Neuronal stem cell (in vitro differentiated cells): Measurements from ENCODE around the gene NELL1.

ENCODE experiments used
- DNase-seq: peaks from one replicate; pipeline ENCODE4 v3.0.0-alpha.2; 2013; ENCODE audit warnings: low spot score
- H2AFZ ChIP-seq: one replicate; pipeline ENCODE4 v1.6.1; 2013; ENCODE audit warnings: mild to moderate bottlenecking, low read length, inconsistent platforms
- H2AK5ac ChIP-seq: 2 replicates; pipeline ENCODE4 v1.6.1; 2013; ENCODE audit warnings: low read depth, mild to moderate bottlenecking, inconsistent platforms, low read length, moderate library complexity, mixed read lengths
- H2BK120ac ChIP-seq: 2 replicates; pipeline ENCODE4 v1.6.1; 2013; ENCODE audit warnings: low read depth, mild to moderate bottlenecking, inconsistent platforms, low read length, moderate library complexity, mixed read lengths
- H2BK12ac ChIP-seq: one replicate; pipeline ENCODE4 v1.6.1; 2013; ENCODE audit warnings: low read length, inconsistent platforms
- H2BK15ac ChIP-seq: 2 replicates; pipeline ENCODE4 v1.6.1; 2013; ENCODE audit warnings: mild to moderate bottlenecking, low read length, inconsistent platforms, mixed read lengths
- H2BK5ac ChIP-seq: one replicate; pipeline ENCODE4 v1.6.1; 2013; ENCODE audit warnings: inconsistent platforms, mild to moderate bottlenecking, low read length, moderate library complexity
- H3K14ac ChIP-seq: one replicate; pipeline ENCODE4 v1.6.1; 2013; ENCODE audit warnings: low read length, inconsistent platforms
- H3K18ac ChIP-seq: 2 replicates; pipeline ENCODE4 v1.6.1; 2013; ENCODE audit warnings: low read length, inconsistent platforms
- H3K23ac ChIP-seq: 2 replicates; pipeline ENCODE4 v1.6.1; 2013; ENCODE audit warnings: low read depth, mild to moderate bottlenecking, mixed read lengths, low read length, inconsistent platforms; ENCODE audit not compliant: poor library complexity
- H3K27ac ChIP-seq: replicated peaks from 3 replicates; pipeline ENCODE4 v1.5.1; 2013; ENCODE audit warnings: low read length, inconsistent platforms
- H3K27me3 ChIP-seq, 3 experiments: 2 replicates each; pipeline ENCODE4 v1.6.1; 2013; ENCODE audit warnings: low read length in 3 of 3, mild to moderate bottlenecking in 2 of 3, inconsistent platforms in 1 of 3, low read depth in 1 of 3, mixed read lengths in 1 of 3, moderate library complexity in 1 of 3; ENCODE audit not compliant: control insufficient read depth in 3 of 3, insufficient read depth in 3 of 3
- H3K36me3 ChIP-seq, 2 donors: replicated peaks in 1 of 2; 2 replicates each; pipeline ENCODE4 v1.6.1; 2013; ENCODE audit warnings: low read length in 2 of 2; ENCODE audit not compliant: control insufficient read depth in 2 of 2, insufficient read depth in 2 of 2
- H3K4ac ChIP-seq: 2 replicates; pipeline ENCODE4 v1.6.1; 2013; ENCODE audit warnings: inconsistent platforms, mild to moderate bottlenecking, low read length, moderate library complexity
- H3K4me1 ChIP-seq, 2 donors: 1 replicate in 1 of 2; 2 replicates in 1 of 2; pipeline ENCODE4 v1.6.1; 2013; ENCODE audit warnings: low read length in 2 of 2, low read depth in 1 of 2; ENCODE audit not compliant: control insufficient read depth in 2 of 2, insufficient read depth in 1 of 2
- H3K4me2 ChIP-seq: one replicate; pipeline ENCODE4 v1.6.1; 2013; ENCODE audit warnings: mild to moderate bottlenecking, low read length, inconsistent platforms; ENCODE audit not compliant: insufficient read depth, poor library complexity, severe bottlenecking
- H3K4me3 ChIP-seq, 2 donors: 2 replicates each; pipeline ENCODE4 v1.5.1; 2013; ENCODE audit warnings: low read length in 2 of 2, mild to moderate bottlenecking in 2 of 2, inconsistent platforms in 1 of 2, moderate library complexity in 1 of 2
- H3K79me1 ChIP-seq: one replicate; pipeline ENCODE4 v1.6.1; 2013; ENCODE audit warnings: low read depth, mild to moderate bottlenecking, inconsistent platforms, low read length, moderate library complexity
- H3K9ac ChIP-seq: one replicate; pipeline ENCODE4 v1.6.1; 2013; ENCODE audit warnings: mild to moderate bottlenecking, low read depth, low read length, inconsistent platforms; ENCODE audit not compliant: poor library complexity
- H3K9me3 ChIP-seq, 2 donors: replicated peaks in 1 of 2; 2 replicates each; pipeline versions ENCODE3 to v1.6.1; 2013; ENCODE audit warnings: low read length in 2 of 2, mild to moderate bottlenecking in 2 of 2, inconsistent platforms in 1 of 2, low read depth in 1 of 2, mixed read lengths in 1 of 2, moderate library complexity in 1 of 2; ENCODE audit not compliant: control insufficient read depth in 2 of 2, insufficient read depth in 1 of 2
- H4K8ac ChIP-seq: one replicate; pipeline ENCODE4 v1.6.1; 2013; ENCODE audit warnings: low read depth, mild to moderate bottlenecking, inconsistent platforms, low read length, moderate library complexity
- H4K91ac ChIP-seq: one replicate; pipeline ENCODE4 v1.6.1; 2013; ENCODE audit warnings: low read length, low read depth, mild to moderate bottlenecking, inconsistent platforms; ENCODE audit not compliant: poor library complexity
- WGBS, 2 donors: extraction: QIAGEN DNeasy Blood & Tissue Kit; methylation state at CpG; one replicate each; pipeline ENCODE4 v1.1.7; 2013; ENCODE audit warnings: missing lambda C conversion rate in 2 of 2, mixed read lengths in 1 of 2; ENCODE audit not compliant: insufficient read length in 2 of 2, insufficient replicate concordance in 1 of 2; ENCODE audit errors: extremely low coverage in 2 of 2; 5-methylcytosine and 5-hydroxymethylcytosine counted together

The NELL1 gene

GRCh38 chr11:21572210-21572609 is 902.8 kb downstream of the NELL1 start:
- Histone ChIP-seq H3K36me3 (no peaks in the 10 kb centered on the region), H3K9ac (no peak overlapping the region), H4K8ac (no peak overlapping the region), H3K14ac (no peak overlapping the region), H2BK15ac (no peak overlapping the region), H4K91ac (no peak overlapping the region), H2AK5ac (no peak overlapping the region), H3K79me1 (no peaks in the 10 kb centered on the region), H2BK12ac (no peak overlapping the region), H3K18ac (no peak overlapping the region), H3K4ac (no peak overlapping the region), H2BK5ac (no peak overlapping the region), H3K4me1 (no peaks in the 10 kb centered on the region), H2AFZ (no peak overlapping the region), H3K23ac (no peak overlapping the region), H3K4me2 (no peak overlapping the region), H2BK120ac (no peak overlapping the region), H3K9me3 (no peaks in the 10 kb centered on the region), H3K27ac (no peak overlapping the region), H3K4me3 (no peak overlapping the region), H3K27me3 (no peaks in the 10 kb centered on the region)
- WGBS, 2 donors = no CpG with 5 or more reads among the region's 1 CpG
- DNase-seq = no peak

DNA sequence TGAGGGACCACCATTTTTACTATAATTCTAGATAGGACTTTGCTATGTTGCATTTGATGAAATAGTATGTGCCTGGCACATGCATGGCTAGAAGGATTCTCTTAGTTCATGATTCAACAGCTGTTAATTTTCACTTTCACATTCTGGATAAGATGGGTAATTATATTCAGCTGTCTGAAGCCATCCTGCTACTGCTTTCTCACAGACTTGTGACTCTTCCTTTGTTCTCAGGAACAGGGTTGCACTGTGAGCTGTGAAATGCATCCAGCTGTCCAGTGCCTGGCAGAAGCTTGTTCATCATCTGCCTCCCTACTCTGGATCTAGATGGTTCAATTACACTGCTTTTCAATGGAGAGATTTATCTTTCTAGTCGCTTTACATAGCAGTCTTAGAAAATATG is 913.4 kb downstream of the NELL1 start:
- H2BK5ac ChIP-seq = no peak overlapping the region
- H2BK120ac ChIP-seq = no peak overlapping the region
- no peaks in the 10 kb centered on the region for H3K27me3 ChIP-seq
- no peak overlapping the region for H3K9ac ChIP-seq
- H3K4me2 ChIP-seq = no peak overlapping the region
- no peaks in the 10 kb centered on the region for H3K9me3 ChIP-seq
- no peak for DNase-seq
- no peak overlapping the region for H2BK12ac ChIP-seq
- H3K14ac ChIP-seq = no peak overlapping the region
- no peak overlapping the region for H2AK5ac ChIP-seq
- H3K18ac ChIP-seq = no peak overlapping the region
- no peaks in the 10 kb centered on the region for H3K4me1 ChIP-seq
- no peak overlapping the region for H4K8ac ChIP-seq
- H3K36me3 ChIP-seq = no peaks in the 10 kb centered on the region
- H2BK15ac ChIP-seq = no peak overlapping the region
- no peak overlapping the region for H3K4ac ChIP-seq
- no CpG with 5 or more reads among the region's 1 CpG for whole genome bisulfite sequencing, 2 donors
- no peaks in the 10 kb centered on the region for H3K79me1 ChIP-seq
- no peak overlapping the region for H4K91ac ChIP-seq
- no peak overlapping the region for H3K4me3 ChIP-seq
- H2AFZ ChIP-seq = no peak overlapping the region
- no peak overlapping the region for H3K27ac ChIP-seq
- H3K23ac ChIP-seq = no peak overlapping the region

DNA sequence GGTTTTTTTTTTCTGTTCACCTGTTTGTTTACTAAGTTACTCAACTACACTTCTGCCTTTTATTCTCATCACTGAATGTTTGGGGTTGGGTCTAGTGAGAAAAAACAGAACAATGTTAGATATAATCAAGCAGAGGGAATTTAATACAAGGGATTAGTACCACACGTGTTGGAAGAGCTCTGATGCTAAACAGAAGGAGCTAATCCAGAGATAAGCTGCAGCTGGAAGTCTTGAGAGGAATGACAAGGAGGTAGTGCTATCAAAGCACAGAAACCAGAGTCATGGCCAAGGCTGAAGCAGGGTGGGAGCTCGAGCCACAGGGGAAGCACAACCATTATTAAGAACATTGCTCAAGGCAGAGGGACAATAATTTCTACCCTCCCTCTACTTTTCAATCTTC is 919.4 kb downstream of the NELL1 start:
- Histone ChIP-seq H3K4me1 (no peaks in the 10 kb centered on the region), H3K4me3 (no peak overlapping the region), H4K8ac (no peak overlapping the region), H2AFZ (no peak overlapping the region), H2BK15ac (no peak overlapping the region), H3K9me3 (no peaks in the 10 kb centered on the region), H3K9ac (no peak overlapping the region), H3K18ac (no peak overlapping the region), H3K4me2 (no peak overlapping the region), H2BK5ac (no peak overlapping the region), H3K27me3 (no peaks in the 10 kb centered on the region), H3K79me1 (no peaks in the 10 kb centered on the region), H3K27ac (no peak overlapping the region), H2BK12ac (no peak overlapping the region), H4K91ac (no peak overlapping the region), H2BK120ac (no peak overlapping the region), H2AK5ac (no peak overlapping the region), H3K36me3 (no peaks in the 10 kb centered on the region), H3K4ac (no peak overlapping the region), H3K14ac (no peak overlapping the region), H3K23ac (no peak overlapping the region)
- no peak for DNase-seq
- no CpG with 5 or more reads among the region's 2 CpGs for WGBS, 2 donors

DNA sequence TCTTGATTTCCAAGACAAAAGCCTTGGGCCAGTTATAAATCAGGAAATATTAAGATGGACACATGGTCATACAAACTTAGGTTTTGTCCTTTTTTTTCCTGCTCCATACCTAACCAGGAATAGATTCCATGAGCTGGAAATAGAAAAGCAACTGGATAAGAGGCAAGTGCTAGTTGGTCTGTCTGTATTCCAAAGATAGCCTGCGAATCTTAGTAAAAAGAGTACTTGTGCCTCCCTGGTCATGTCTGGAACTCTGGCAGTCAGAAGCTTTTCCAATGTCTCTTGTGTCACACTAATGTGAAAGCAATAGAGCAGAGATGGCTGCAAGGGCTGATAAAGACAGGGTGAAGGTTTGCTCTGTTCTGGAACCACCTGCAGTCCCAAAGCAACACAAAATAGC is 933.3 kb downstream of the NELL1 start:
- Histone ChIP-seq H3K36me3 (no peaks in the 10 kb centered on the region), H3K79me1 (no peaks in the 10 kb centered on the region), H2AK5ac (no peak overlapping the region), H2AFZ (no peak overlapping the region), H2BK12ac (no peak overlapping the region), H3K9me3 (no peaks in the 10 kb centered on the region), H3K18ac (no peak overlapping the region), H3K4ac (no peak overlapping the region), H3K27ac (no peak overlapping the region), H3K23ac (no peak overlapping the region), H2BK15ac (no peak overlapping the region), H3K9ac (no peak overlapping the region), H2BK5ac (no peak overlapping the region), H3K27me3 (no peaks in the 10 kb centered on the region), H3K4me1 (no peaks in the 10 kb centered on the region), H3K4me2 (no peak overlapping the region), H3K4me3 (no peak overlapping the region), H2BK120ac (no peak overlapping the region), H4K8ac (no peak overlapping the region), H4K91ac (no peak overlapping the region), H3K14ac (no peak overlapping the region)
- no CpG with 5 or more reads among the region's 1 CpG for WGBS, 2 donors
- DNase-seq = no peak
